Stimulated activated naive B cell treated with anti-CD40 and anti-IgM and Interleukin-4, amounts not matched to agents 10 μg/mL and 1 μg/mL and 100 μg/mL, for 72 hours (primary cell): ENCODE measurements around the gene CDH13.

Source experiments
- ATAC-seq, 2 donors: fragments of 150-1000 bp; cut with Tn5 transposase; replicated peaks; 2 replicates each; pipeline ENCODE4 v1.10.0; 2021; ENCODE audit warnings: moderate library complexity in 1 of 2
- DNase-seq: peaks from one replicate; pipeline ENCODE4 v3.0.0; 2021
- H3K27ac Mint-ChIP-seq: one replicate; pipeline ENCODE4 v1.8.0; 2022; ENCODE audit warnings: mild to moderate bottlenecking, mixed read lengths
- H3K27me3 Mint-ChIP-seq, 2 donors: one replicate each; pipeline ENCODE4 v1.8.0; 2022; ENCODE audit warnings: mixed read lengths in 2 of 2
- H3K36me3 Mint-ChIP-seq, 2 donors: one replicate each; pipeline ENCODE4 v1.8.0; 2022; ENCODE audit warnings: mixed read lengths in 2 of 2, mild to moderate bottlenecking in 1 of 2
- H3K4me1 Mint-ChIP-seq, 2 donors: one replicate each; pipeline ENCODE4 v1.8.0; 2022; ENCODE audit warnings: mixed read lengths in 2 of 2, mild to moderate bottlenecking in 1 of 2
- H3K4me3 Mint-ChIP-seq, 2 donors: one replicate each; pipeline ENCODE4 v1.8.0; 2022; ENCODE audit warnings: mild to moderate bottlenecking in 2 of 2, mixed read lengths in 2 of 2, moderate library complexity in 1 of 2
- H3K9me3 Mint-ChIP-seq, 2 donors: one replicate each; pipeline ENCODE4 v1.8.0; 2022; ENCODE audit warnings: mixed read lengths in 2 of 2, mild to moderate bottlenecking in 1 of 2

CDH13 gene

GRCh38 chr16:82979406-82980111 lies 352.8 kb downstream of the CDH13 start:
- H3K4me3 Mint-ChIP-seq, result no peak overlapping the region

GRCh38 chr16:82980810-82981209 lies 354.0 kb downstream of the CDH13 start:
- H3K9me3 Mint-ChIP-seq, result peaks cover 8 to 9% of the 10 kb centered on the region in 2 donors
- H3K27ac Mint-ChIP-seq, result no peak overlapping the region
- no peaks in the 10 kb centered on the region for H3K36me3 Mint-ChIP-seq
- ATAC-seq, result no peak
- H3K4me3 Mint-ChIP-seq, result no peak overlapping the region
- H3K4me1 Mint-ChIP-seq, result no peaks in the 10 kb centered on the region
- H3K27me3 Mint-ChIP-seq, result no peaks in the 10 kb centered on the region
- no peak for DNase-seq

More at GRCh38 chr16:82979406-82980111, 352.8 kb downstream of the CDH13 start:
- ATAC-seq, result no peak
- Mint-ChIP-seq H3K27ac (no peak overlapping the region), H3K9me3 (peaks cover 8 to 9% of the 10 kb centered on the region in 2 donors), H3K4me1 (no peaks in the 10 kb centered on the region), H3K36me3 (no peaks in the 10 kb centered on the region), H3K27me3 (no peaks in the 10 kb centered on the region)
- no peak for DNase-seq

GRCh38 chr16:82987767-82988166 lies 361.0 kb downstream of the CDH13 start:
- H3K4me3 Mint-ChIP-seq, result no peak overlapping the region
- no peaks in the 10 kb centered on the region for H3K27me3 Mint-ChIP-seq
- DNase-seq (no peak), ATAC-seq (no peak)
- no peak overlapping the region for H3K27ac Mint-ChIP-seq
- peaks cover 2 to 5% of the 10 kb centered on the region in 2 donors for H3K9me3 Mint-ChIP-seq
- no peaks in the 10 kb centered on the region for H3K36me3 Mint-ChIP-seq
- H3K4me1 Mint-ChIP-seq, result no peaks in the 10 kb centered on the region

- Mint-ChIP-seq H3K4me3 (no peak overlapping the region), H3K9me3 (peaks cover 3 to 5% of the 10 kb centered on the region in 2 donors), H3K27ac (no peak overlapping the region), H3K36me3 (no peaks in the 10 kb centered on the region), H3K27me3 (no peaks in the 10 kb centered on the region), H3K4me1 (no peaks in the 10 kb centered on the region)
- DNase-seq (no peak), ATAC-seq (no peak)
Observed at GRCh38 chr16:82990155-82990554, 363.4 kb downstream of the CDH13 start.

GRCh38 chr16:82991410-82991809 lies 364.6 kb downstream of the CDH13 start:
- Mint-ChIP-seq H3K4me1 (no peaks in the 10 kb centered on the region), H3K9me3 (peaks cover 3 to 5% of the 10 kb centered on the region in 2 donors), H3K36me3 (no peaks in the 10 kb centered on the region), H3K27ac (no peak overlapping the region), H3K27me3 (no peaks in the 10 kb centered on the region), H3K4me3 (no peak overlapping the region)
- ATAC-seq, result no peak
- DNase-seq, result no peak

- Mint-ChIP-seq H3K4me1 (no peaks in the 10 kb centered on the region), H3K9me3 (peaks cover 3 to 5% of the 10 kb centered on the region in 2 donors), H3K36me3 (no peaks in the 10 kb centered on the region), H3K27me3 (no peaks in the 10 kb centered on the region), H3K27ac (no peak overlapping the region), H3K4me3 (no peak overlapping the region)
- no peak for ATAC-seq
- DNase-seq, result no peak
Observed at GRCh38 chr16:82991966-82992675, 365.4 kb downstream of the CDH13 start.

- H3K9me3 Mint-ChIP-seq, result peaks cover 3 to 5% of the 10 kb centered on the region in 2 donors
- no peak for DNase-seq
- H3K36me3 Mint-ChIP-seq, result no peaks in the 10 kb centered on the region
- no peak for ATAC-seq
- H3K27ac Mint-ChIP-seq, result no peak overlapping the region
- no peak overlapping the region for H3K4me3 Mint-ChIP-seq
- H3K4me1 Mint-ChIP-seq, result no peaks in the 10 kb centered on the region
- no peaks in the 10 kb centered on the region for H3K27me3 Mint-ChIP-seq
Observed at GRCh38 chr16:82992786-82993185, 366.0 kb downstream of the CDH13 start.

- H3K36me3 Mint-ChIP-seq, result no peaks in the 10 kb centered on the region
- ATAC-seq, result no peak
- H3K27ac Mint-ChIP-seq, result no peak overlapping the region
- no peak for DNase-seq
- H3K9me3 Mint-ChIP-seq, result peaks cover 0 to 2% of the 10 kb centered on the region in 2 donors
- no peaks in the 10 kb centered on the region for H3K27me3 Mint-ChIP-seq
- no peak overlapping the region for H3K4me3 Mint-ChIP-seq
- H3K4me1 Mint-ChIP-seq, result no peaks in the 10 kb centered on the region
Observed at GRCh38 chr16:82993415-82993814, 366.6 kb downstream of the CDH13 start.

- H3K4me1 Mint-ChIP-seq, result no peaks in the 10 kb centered on the region
- H3K36me3 Mint-ChIP-seq, result no peaks in the 10 kb centered on the region
- no peak overlapping the region for H3K4me3 Mint-ChIP-seq
- no peak overlapping the region for H3K27ac Mint-ChIP-seq
- no peaks in the 10 kb centered on the region for H3K27me3 Mint-ChIP-seq
- H3K9me3 Mint-ChIP-seq, result peaks cover 0 to 4% of the 10 kb centered on the region in 2 donors
- no peak for ATAC-seq
- DNase-seq, result no peak
Observed at GRCh38 chr16:82993926-82994325, 367.2 kb downstream of the CDH13 start.

GRCh38 chr16:82995286-82995923 lies 368.6 kb downstream of the CDH13 start:
- H3K36me3 Mint-ChIP-seq, result no peaks in the 10 kb centered on the region
- H3K27me3 Mint-ChIP-seq, result no peaks in the 10 kb centered on the region
- H3K4me3 Mint-ChIP-seq, result no peak overlapping the region
- peaks cover 0 to 6% of the 10 kb centered on the region in 2 donors for H3K9me3 Mint-ChIP-seq
- DNase-seq (no peak), ATAC-seq (no peak)
- no peaks in the 10 kb centered on the region for H3K4me1 Mint-ChIP-seq
- H3K27ac Mint-ChIP-seq, result no peak overlapping the region

GRCh38 chr16:82995924-82996441 lies 369.2 kb downstream of the CDH13 start:
- no peaks in the 10 kb centered on the region for H3K27me3 Mint-ChIP-seq
- H3K4me3 Mint-ChIP-seq, result no peak overlapping the region
- DNase-seq, result no peak
- H3K9me3 Mint-ChIP-seq, result peaks cover 0 to 7% of the 10 kb centered on the region in 2 donors
- no peaks in the 10 kb centered on the region for H3K36me3 Mint-ChIP-seq
- ATAC-seq, result peak; percentile 61 to 73
- no peaks in the 10 kb centered on the region for H3K4me1 Mint-ChIP-seq
- H3K27ac Mint-ChIP-seq, result no peak overlapping the region

- DNase-seq (no peak), ATAC-seq (no peak)
- Mint-ChIP-seq H3K4me3 (no peak overlapping the region), H3K4me1 (no peaks in the 10 kb centered on the region), H3K27ac (no peak overlapping the region), H3K27me3 (no peaks in the 10 kb centered on the region), H3K36me3 (no peaks in the 10 kb centered on the region), H3K9me3 (peaks cover 0 to 7% of the 10 kb centered on the region in 2 donors)
Observed at GRCh38 chr16:82996814-82997213, 370.0 kb downstream of the CDH13 start.

- H3K4me3 Mint-ChIP-seq, result no peak overlapping the region
- H3K36me3 Mint-ChIP-seq, result no peaks in the 10 kb centered on the region
- DNase-seq, result no peak
- no peak overlapping the region for H3K27ac Mint-ChIP-seq
- no peaks in the 10 kb centered on the region for H3K4me1 Mint-ChIP-seq
- H3K27me3 Mint-ChIP-seq, result no peaks in the 10 kb centered on the region
- H3K9me3 Mint-ChIP-seq, result peaks cover 0 to 6% of the 10 kb centered on the region in 2 donors
- ATAC-seq, result no peak
Observed at GRCh38 chr16:82999711-83000110, 372.9 kb downstream of the CDH13 start.

GRCh38 chr16:83002351-83003334 lies 375.9 kb downstream of the CDH13 start:
- no peaks in the 10 kb centered on the region for H3K36me3 Mint-ChIP-seq
- H3K27ac Mint-ChIP-seq, result no peak overlapping the region
- H3K4me1 Mint-ChIP-seq, result no peaks in the 10 kb centered on the region
- H3K4me3 Mint-ChIP-seq, result no peak overlapping the region
- ATAC-seq (no peak), DNase-seq (no peak)
- H3K27me3 Mint-ChIP-seq, result no peaks in the 10 kb centered on the region
- H3K9me3 Mint-ChIP-seq, result peaks cover 0 to 6% of the 10 kb centered on the region in 2 donors
